Natural killer cell (primary cell): ENCODE measurements around the gene RAD51B. TPM values are rescaled to one million over a fixed set of nuclear protein-coding genes. Genes with fewer than 3 reads are reported as not detected.
A peak's percentile ranks its signal among the peaks of the same experiment; 100 is the strongest.

Experiments used
- ATAC-seq, 3 donors: fragments of 150-1000 bp in 2 of 3; fragments of 200-7000 bp in 1 of 3; cut with Tn5 transposase; 1 replicate in 1 of 3; 2 replicates in 2 of 3; pipeline ENCODE4 v1.10.0; 2021; ENCODE audit warnings: mild to moderate bottlenecking in 2 of 3, moderate library complexity in 2 of 3
- DNase-seq, 2 donors: peaks; one replicate each; pipeline versions ENCODE4 v3.0.0 to v3.0.0-alpha.2; 2013 to 2021; ENCODE audit warnings: mixed read lengths in 1 of 2
- H3K27ac ChIP-seq: one replicate; pipeline ENCODE4 v1.5.1; 2013; ENCODE audit warnings: mild to moderate bottlenecking, low read length
- H3K27me3 ChIP-seq: one replicate; pipeline ENCODE4 v1.6.1; 2013; ENCODE audit warnings: low read length; ENCODE audit not compliant: control insufficient read depth, insufficient read depth
- H3K36me3 ChIP-seq: one replicate; pipeline ENCODE4 v1.6.1; 2013; ENCODE audit warnings: low read length; ENCODE audit not compliant: control insufficient read depth, insufficient read depth
- H3K4me1 ChIP-seq: one replicate; pipeline ENCODE4 v1.6.1; 2013; ENCODE audit warnings: low read length; ENCODE audit not compliant: control insufficient read depth, insufficient read depth
- H3K4me3 ChIP-seq: one replicate; pipeline ENCODE4 v1.5.1; 2013; ENCODE audit warnings: low read length
- H3K9me3 ChIP-seq: one replicate; pipeline ENCODE4 v1.6.1; 2013; ENCODE audit warnings: low read length; ENCODE audit not compliant: control insufficient read depth, insufficient read depth
- H3K27ac Mint-ChIP-seq, 2 donors: one replicate each; pipeline ENCODE4 v1.8.0; 2022; ENCODE audit warnings: mild to moderate bottlenecking in 2 of 2, mixed read lengths in 2 of 2, moderate library complexity in 1 of 2
- H3K27me3 Mint-ChIP-seq, 2 donors: one replicate each; pipeline ENCODE4 v1.8.0; 2022; ENCODE audit warnings: low read depth in 2 of 2, mixed read lengths in 2 of 2
- H3K36me3 Mint-ChIP-seq: one replicate; pipeline ENCODE4 v1.8.0; 2022; ENCODE audit warnings: mixed read lengths
- H3K4me1 Mint-ChIP-seq, 2 donors: one replicate each; pipeline ENCODE4 v1.8.0; 2022; ENCODE audit warnings: mixed read lengths in 2 of 2
- H3K4me3 Mint-ChIP-seq: one replicate; pipeline ENCODE4 v1.8.0; 2022; ENCODE audit warnings: mild to moderate bottlenecking, moderate library complexity, mixed read lengths
- H3K9me3 Mint-ChIP-seq, 2 donors: one replicate each; pipeline ENCODE4 v1.8.0; 2022; ENCODE audit warnings: mixed read lengths in 2 of 2
- WGBS: methylation state at CpG from one replicate; pipeline ENCODE4 v1.1.7; 2013; ENCODE audit warnings: missing lambda C conversion rate; ENCODE audit not compliant: insufficient coverage; 5-methylcytosine and 5-hydroxymethylcytosine counted together
- intact Hi-C: fragments of 100-400 bp; cut with micrococcal nuclease; formaldehyde crosslinking; loops from one replicate; pipeline ENCODE4 v1.14.2; 2022
- total RNA-seq, 4 donors: library from RNA; stranded (reverse); fragments of 120-200 nt in 1 of 4; gene quantifications; one replicate each; pipeline versions ENCODE4 v1.2.3 to v1.2.4, GENCODE V29; 2013 to 2022
- TF ChIP-seq, protein P1 (sequence below): fragments of 200-600 bp; IDR thresholded peaks from one replicate; pipeline ENCODE4 v1.8.0; 2022; ENCODE audit warnings: antibody characterized with exemption

Gene RAD51B
- total RNA-seq, 3 donors from 2014 or later (not counting 1 experiment from before 2014, with no cell fraction given), result 28.1 to 37.6 (median 28.6) TPM

DNA sequence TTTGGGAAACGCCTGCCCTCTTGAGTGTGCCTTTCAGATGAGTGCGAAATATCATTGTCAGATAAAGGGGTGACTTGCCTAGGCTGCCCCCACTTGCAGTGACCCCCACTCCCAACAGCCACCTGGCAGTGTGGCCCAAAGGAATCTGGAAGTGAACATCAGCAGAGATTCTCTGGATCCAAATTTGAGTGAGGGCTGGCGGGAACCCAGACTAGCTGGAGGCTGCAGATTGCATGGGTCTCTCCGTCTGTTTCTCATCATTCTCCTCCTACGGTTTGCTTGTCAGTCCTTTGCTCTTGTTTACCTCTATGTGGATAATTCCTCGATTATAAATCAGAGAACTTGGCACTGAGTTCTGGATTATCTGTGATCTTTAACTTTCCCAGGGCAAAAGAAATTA lies 692.5 kb downstream of the RAD51B start:
- H3K36me3 ChIP-seq, result no peaks in the 10 kb centered on the region
- Mint-ChIP-seq H3K4me3 (no peak overlapping the region), H3K36me3 (no peaks in the 10 kb centered on the region), H3K9me3 (no peaks in the 10 kb centered on the region), H3K27ac (no peak overlapping the region), H3K27me3 (no peaks in the 10 kb centered on the region), H3K4me1 (peaks cover 16 to 19% of the 10 kb centered on the region in 2 donors)
- no peak overlapping the region for H3K4me3 ChIP-seq
- no peak for DNase-seq
- over 99% methylated on average over 6 of the region's 6 CpGs for WGBS
- TF ChIP-seq, protein P1, sequence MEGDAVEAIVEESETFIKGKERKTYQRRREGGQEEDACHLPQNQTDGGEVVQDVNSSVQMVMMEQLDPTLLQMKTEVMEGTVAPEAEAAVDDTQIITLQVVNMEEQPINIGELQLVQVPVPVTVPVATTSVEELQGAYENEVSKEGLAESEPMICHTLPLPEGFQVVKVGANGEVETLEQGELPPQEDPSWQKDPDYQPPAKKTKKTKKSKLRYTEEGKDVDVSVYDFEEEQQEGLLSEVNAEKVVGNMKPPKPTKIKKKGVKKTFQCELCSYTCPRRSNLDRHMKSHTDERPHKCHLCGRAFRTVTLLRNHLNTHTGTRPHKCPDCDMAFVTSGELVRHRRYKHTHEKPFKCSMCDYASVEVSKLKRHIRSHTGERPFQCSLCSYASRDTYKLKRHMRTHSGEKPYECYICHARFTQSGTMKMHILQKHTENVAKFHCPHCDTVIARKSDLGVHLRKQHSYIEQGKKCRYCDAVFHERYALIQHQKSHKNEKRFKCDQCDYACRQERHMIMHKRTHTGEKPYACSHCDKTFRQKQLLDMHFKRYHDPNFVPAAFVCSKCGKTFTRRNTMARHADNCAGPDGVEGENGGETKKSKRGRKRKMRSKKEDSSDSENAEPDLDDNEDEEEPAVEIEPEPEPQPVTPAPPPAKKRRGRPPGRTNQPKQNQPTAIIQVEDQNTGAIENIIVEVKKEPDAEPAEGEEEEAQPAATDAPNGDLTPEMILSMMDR, result no peak
- intact Hi-C loops, result no loop called here
- peaks cover 25% of the 10 kb centered on the region for H3K4me1 ChIP-seq
- ATAC-seq, result no peak
- no peaks in the 10 kb centered on the region for H3K9me3 ChIP-seq
- H3K27ac ChIP-seq, result no peak overlapping the region
- no peaks in the 10 kb centered on the region for H3K27me3 ChIP-seq

DNA sequence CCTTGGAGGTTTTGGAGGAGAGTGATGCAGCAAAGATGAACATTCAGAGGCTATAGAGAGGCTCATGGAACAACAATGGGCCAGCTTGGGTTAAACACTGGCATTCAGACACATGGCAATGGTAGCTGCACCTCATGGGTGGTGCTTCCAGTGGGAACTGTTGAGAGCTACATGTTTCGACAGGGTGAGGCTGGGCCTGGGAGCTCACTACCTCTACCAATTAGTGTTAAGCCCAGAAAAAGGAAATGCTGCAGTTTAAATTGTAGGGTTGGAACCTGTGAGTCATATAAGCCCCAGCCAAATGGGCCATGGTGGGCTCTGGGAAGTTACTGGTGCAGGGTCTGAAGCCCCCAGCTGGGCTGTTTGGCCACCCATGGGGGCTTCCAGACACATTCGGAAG lies 693.6 kb downstream of the RAD51B start:
- no peaks in the 10 kb centered on the region for H3K36me3 ChIP-seq
- H3K27ac ChIP-seq, result peak overlapping the region; percentile 39
- H3K36me3 Mint-ChIP-seq, result no peaks in the 10 kb centered on the region
- DNase-seq, result no peak
- WGBS, result 71% methylated on average over 2 of the region's 2 CpGs
- peaks cover 14% of the 10 kb centered on the region for H3K4me1 ChIP-seq
- no peak for ATAC-seq
- H3K9me3 Mint-ChIP-seq, result no peaks in the 10 kb centered on the region
- intact Hi-C loops, result no loop called here
- no peak overlapping the region for H3K4me3 Mint-ChIP-seq
- H3K27me3 ChIP-seq, result no peaks in the 10 kb centered on the region
- TF ChIP-seq, protein P1, result no peak
- H3K4me3 ChIP-seq, result no peak overlapping the region
- peaks cover 10 to 11% of the 10 kb centered on the region in 2 donors for H3K4me1 Mint-ChIP-seq
- H3K9me3 ChIP-seq, result no peaks in the 10 kb centered on the region
- H3K27ac Mint-ChIP-seq, result peak overlapping the region in 1 of 2 donors; percentile 0
- no peaks in the 10 kb centered on the region for H3K27me3 Mint-ChIP-seq

DNA sequence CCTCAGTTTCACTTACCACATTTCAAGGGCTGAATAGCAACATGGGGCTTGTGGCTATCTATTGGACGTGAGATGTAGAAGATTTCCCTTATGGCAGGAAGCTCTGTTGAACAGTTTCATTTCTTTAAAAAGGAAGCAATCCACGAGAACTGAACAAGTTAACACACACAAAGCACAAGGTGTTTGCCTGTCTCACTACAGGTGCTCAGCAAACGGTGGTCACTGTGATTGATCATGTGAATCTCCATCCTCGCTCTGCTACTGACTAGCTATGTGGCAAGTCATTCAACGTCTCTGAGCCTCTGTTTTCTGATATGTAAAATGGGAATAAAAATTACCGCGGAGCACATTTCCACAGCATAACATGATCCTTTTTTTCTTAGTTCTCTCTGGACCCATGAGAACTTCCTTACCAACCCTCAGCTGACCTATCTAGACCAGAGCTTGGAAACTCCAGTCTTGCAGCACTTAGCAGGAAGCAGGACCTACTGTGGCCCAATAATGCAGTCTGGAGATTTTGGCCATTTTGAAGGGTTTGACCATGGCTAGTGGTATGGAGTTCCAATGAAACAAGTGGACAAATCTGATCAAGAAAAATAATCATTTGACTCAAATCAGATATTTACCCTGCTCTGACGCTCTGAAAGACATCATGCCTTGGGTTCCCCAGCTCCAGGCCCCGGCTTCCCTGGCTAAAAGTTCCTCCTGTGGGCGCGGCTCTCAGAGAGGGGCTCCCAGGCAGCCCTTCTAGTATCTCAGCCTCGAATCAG lies 694.4 kb downstream of the RAD51B start:
- TF ChIP-seq, protein P1, result no peak
- Mint-ChIP-seq H3K9me3 (no peaks in the 10 kb centered on the region), H3K27ac (peak overlapping the region in 1 of 2 donors; percentile 22), H3K4me3 (no peak overlapping the region), H3K27me3 (no peaks in the 10 kb centered on the region), H3K36me3 (no peaks in the 10 kb centered on the region), H3K4me1 (peaks cover 10 to 11% of the 10 kb centered on the region in 2 donors)
- H3K4me1 ChIP-seq, result peaks cover 9% of the 10 kb centered on the region
- H3K9me3 ChIP-seq, result no peaks in the 10 kb centered on the region
- DNase-seq (no peak), ATAC-seq (no peak)
- intact Hi-C loops, result no loop called here
- H3K36me3 ChIP-seq, result no peaks in the 10 kb centered on the region
- no peak overlapping the region for H3K4me3 ChIP-seq
- no peak overlapping the region for H3K27ac ChIP-seq
- no peaks in the 10 kb centered on the region for H3K27me3 ChIP-seq
- 76% methylated on average over 11 of the region's 12 CpGs for WGBS
